Adrenal gland (tissue), 5 donors: Measurements from ENCODE around the gene TEX48.

Experiments
- POLR2A ChIP-seq, 2 donors: fragments of 450-650 bp; IDR thresholded peaks; one replicate each; pipeline ENCODE4 v1.6.1; 2017; ENCODE audit warnings: antibody characterized with exemption in 2 of 2, mild to moderate bottlenecking in 2 of 2, moderate library complexity in 1 of 2
- TF ChIP-seq, protein P1 (sequence below), 6 experiments: fragments of 450-650 bp in 4 of 6; fragments of 200-600 bp in 2 of 6; sonication (generic) in 1 of 6; IDR thresholded peaks; 1 replicate in 5 of 6; 2 replicates in 1 of 6; pipeline versions ENCODE4 v1.5.1 to v1.8.0; 2016 to 2021; ENCODE audit warnings: antibody characterized with exemption in 6 of 6, mild to moderate bottlenecking in 2 of 6, moderate library complexity in 1 of 6
- donor health status: DM: no; HTN: no; CAD: no.

- TF ChIP-seq POLR2A (IDR thresholded peaks at IDR 0.05) = no peak
- TF ChIP-seq, protein P1, sequence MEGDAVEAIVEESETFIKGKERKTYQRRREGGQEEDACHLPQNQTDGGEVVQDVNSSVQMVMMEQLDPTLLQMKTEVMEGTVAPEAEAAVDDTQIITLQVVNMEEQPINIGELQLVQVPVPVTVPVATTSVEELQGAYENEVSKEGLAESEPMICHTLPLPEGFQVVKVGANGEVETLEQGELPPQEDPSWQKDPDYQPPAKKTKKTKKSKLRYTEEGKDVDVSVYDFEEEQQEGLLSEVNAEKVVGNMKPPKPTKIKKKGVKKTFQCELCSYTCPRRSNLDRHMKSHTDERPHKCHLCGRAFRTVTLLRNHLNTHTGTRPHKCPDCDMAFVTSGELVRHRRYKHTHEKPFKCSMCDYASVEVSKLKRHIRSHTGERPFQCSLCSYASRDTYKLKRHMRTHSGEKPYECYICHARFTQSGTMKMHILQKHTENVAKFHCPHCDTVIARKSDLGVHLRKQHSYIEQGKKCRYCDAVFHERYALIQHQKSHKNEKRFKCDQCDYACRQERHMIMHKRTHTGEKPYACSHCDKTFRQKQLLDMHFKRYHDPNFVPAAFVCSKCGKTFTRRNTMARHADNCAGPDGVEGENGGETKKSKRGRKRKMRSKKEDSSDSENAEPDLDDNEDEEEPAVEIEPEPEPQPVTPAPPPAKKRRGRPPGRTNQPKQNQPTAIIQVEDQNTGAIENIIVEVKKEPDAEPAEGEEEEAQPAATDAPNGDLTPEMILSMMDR (IDR thresholded peaks at IDR 0.05) = no peak
These were observed 13.8 kb downstream of the TEX48 start for GRCh38 chr9:114668146-114668545.
